Central memory CD8-positive, alpha-beta T cell (primary cell): ENCODE measurements around the gene CORO1C.

ENCODE experiments used
- ATAC-seq: fragments of 150-1000 bp; cut with Tn5 transposase; replicated peaks from 2 replicates; pipeline ENCODE4 v1.10.0; 2022; ENCODE audit warnings: mild to moderate bottlenecking, moderate FRiP score, moderate number of reproducible peaks; ENCODE audit not compliant: poor library complexity, severe bottlenecking; ENCODE audit errors: extremely low read depth
- DNase-seq, 2 donors: peaks; one replicate each; pipeline ENCODE4 v3.0.0; 2021; ENCODE audit warnings: low spot score in 2 of 2
- H3K27ac Mint-ChIP-seq: one replicate; pipeline ENCODE4 v1.8.0; 2022; ENCODE audit warnings: low read depth, mild to moderate bottlenecking, moderate library complexity, mixed read lengths
- H3K27me3 Mint-ChIP-seq: one replicate; pipeline ENCODE4 v1.8.0; 2022; ENCODE audit warnings: mixed read lengths
- H3K36me3 Mint-ChIP-seq: one replicate; pipeline ENCODE4 v1.8.0; 2022; ENCODE audit warnings: mild to moderate bottlenecking, moderate library complexity, mixed read lengths; ENCODE audit not compliant: insufficient read depth
- H3K4me1 Mint-ChIP-seq: one replicate; pipeline ENCODE4 v1.8.0; 2022; ENCODE audit warnings: mixed read lengths
- H3K4me3 Mint-ChIP-seq: one replicate; pipeline ENCODE4 v1.8.0; 2022; ENCODE audit warnings: mild to moderate bottlenecking, moderate library complexity, mixed read lengths
- H3K9me3 Mint-ChIP-seq: one replicate; pipeline ENCODE4 v1.8.0; 2022; ENCODE audit warnings: mixed read lengths

The CORO1C gene

DNA sequence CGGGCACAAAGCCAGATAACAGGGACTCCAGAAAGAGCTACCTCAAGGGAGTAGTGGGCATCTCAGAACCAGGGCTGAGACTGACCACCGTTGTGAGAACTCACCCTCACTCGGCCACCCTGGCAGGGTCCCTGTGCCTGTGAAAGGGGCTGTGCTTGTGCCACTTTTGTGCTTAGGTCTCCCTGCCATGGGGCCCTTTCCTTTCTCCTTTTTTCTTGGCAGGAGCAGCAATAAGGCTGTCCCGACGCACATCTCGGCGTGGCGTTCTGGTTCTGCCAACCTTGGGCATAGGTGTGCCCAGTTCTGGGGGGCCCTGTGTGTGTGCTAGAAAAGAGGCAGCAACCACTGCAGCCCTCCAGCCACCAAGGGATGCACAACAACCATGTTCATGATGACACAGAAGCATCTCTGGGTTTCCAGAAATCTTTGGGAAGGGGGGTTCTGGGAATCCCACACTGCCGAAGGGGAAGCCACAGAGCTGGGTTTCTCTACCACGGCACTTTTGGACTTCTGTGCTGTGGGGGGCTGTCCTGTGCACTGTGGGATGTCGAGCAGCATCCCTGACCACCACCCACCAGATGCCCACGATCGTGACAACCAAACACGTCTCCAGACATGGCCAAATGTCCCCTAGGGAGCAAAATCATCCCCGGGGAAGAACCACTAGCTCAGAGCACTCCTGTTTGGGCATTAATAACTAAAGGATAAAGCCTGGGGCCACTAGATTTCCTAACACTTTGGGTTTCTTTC, 120.3 kb downstream of the CORO1C start:
- peaks cover 4% of the 10 kb centered on the region for H3K36me3 Mint-ChIP-seq
- ATAC-seq (no peak), DNase-seq (no peak)
- H3K4me1 Mint-ChIP-seq = peaks cover 12% of the 10 kb centered on the region
- no peaks in the 10 kb centered on the region for H3K27me3 Mint-ChIP-seq
- no peaks in the 10 kb centered on the region for H3K9me3 Mint-ChIP-seq
- H3K27ac Mint-ChIP-seq = no peak overlapping the region
- H3K4me3 Mint-ChIP-seq = no peak overlapping the region

DNA sequence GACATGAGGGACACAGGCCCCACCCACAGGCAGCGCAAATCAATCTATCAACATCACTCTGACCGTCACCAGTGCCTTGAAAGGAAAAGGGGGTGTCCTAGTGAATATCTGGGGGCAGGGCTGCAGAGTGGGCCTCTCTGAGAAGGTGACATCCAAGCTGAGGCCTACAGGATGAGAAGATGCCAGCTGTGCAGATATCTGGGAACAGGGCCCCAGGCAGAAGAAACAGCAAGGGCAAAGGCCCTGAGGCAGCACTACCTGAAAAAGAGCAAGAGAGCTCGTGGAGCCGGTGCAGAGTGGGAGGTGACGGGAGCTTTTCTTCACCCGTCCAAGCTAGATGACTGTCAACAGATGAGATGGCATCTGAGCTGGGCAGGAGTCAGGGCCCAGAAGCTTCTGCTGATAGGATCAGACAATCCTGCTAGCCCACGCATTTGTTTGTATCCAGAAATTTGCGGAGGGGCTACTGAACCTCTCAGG, 120.9 kb downstream of the CORO1C start:
- no peak for ATAC-seq
- H3K9me3 Mint-ChIP-seq = no peaks in the 10 kb centered on the region
- H3K4me1 Mint-ChIP-seq = peaks cover 12% of the 10 kb centered on the region
- DNase-seq = no peak
- H3K4me3 Mint-ChIP-seq = no peak overlapping the region
- peak overlapping the region; percentile 55 for H3K27ac Mint-ChIP-seq
- peaks cover 7% of the 10 kb centered on the region for H3K36me3 Mint-ChIP-seq
- H3K27me3 Mint-ChIP-seq = no peaks in the 10 kb centered on the region

- Mint-ChIP-seq H3K27ac (peak overlapping the region; percentile 55), H3K4me1 (peaks cover 12% of the 10 kb centered on the region), H3K36me3 (peaks cover 7% of the 10 kb centered on the region), H3K4me3 (no peak overlapping the region), H3K27me3 (no peaks in the 10 kb centered on the region), H3K9me3 (no peaks in the 10 kb centered on the region)
- ATAC-seq = no peak
- DNase-seq = no peak
These were observed 121.6 kb downstream of the CORO1C start for GRCh38 chr12:108609537-108610335.

DNA sequence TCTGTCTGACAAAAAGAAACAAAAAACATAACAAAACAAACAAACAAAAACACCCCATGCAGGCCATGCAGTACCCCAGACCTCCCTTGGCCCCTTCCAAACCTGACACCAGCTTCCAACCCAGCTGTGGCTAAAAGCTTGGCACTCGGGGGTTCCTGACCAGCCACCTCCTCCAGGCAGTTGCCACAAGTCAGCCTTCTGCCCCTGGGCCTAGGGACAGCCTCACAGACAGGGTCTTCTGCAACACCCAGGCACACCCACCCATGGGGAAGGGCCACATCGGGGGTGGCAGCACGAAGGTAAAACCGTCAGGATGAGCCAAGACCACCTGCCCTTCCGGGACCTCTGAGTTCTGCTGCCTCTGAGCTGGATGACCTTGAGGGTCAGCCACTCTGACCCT, 122.7 kb downstream of the CORO1C start:
- H3K4me1 Mint-ChIP-seq = peaks cover 5% of the 10 kb centered on the region
- no peak for DNase-seq
- no peaks in the 10 kb centered on the region for H3K9me3 Mint-ChIP-seq
- peaks cover 5% of the 10 kb centered on the region for H3K36me3 Mint-ChIP-seq
- H3K4me3 Mint-ChIP-seq = no peak overlapping the region
- no peak for ATAC-seq
- H3K27ac Mint-ChIP-seq = no peak overlapping the region
- H3K27me3 Mint-ChIP-seq = no peaks in the 10 kb centered on the region

- H3K27ac Mint-ChIP-seq = no peak overlapping the region
- H3K36me3 Mint-ChIP-seq = peaks cover 5% of the 10 kb centered on the region
- H3K9me3 Mint-ChIP-seq = no peaks in the 10 kb centered on the region
- no peaks in the 10 kb centered on the region for H3K27me3 Mint-ChIP-seq
- H3K4me1 Mint-ChIP-seq = peaks cover 5% of the 10 kb centered on the region
- no peak for ATAC-seq
- DNase-seq = no peak
- H3K4me3 Mint-ChIP-seq = no peak overlapping the region
These were observed 123.2 kb downstream of the CORO1C start for GRCh38 chr12:108607981-108608600.

- ATAC-seq (no peak), DNase-seq (no peak)
- no peak overlapping the region for H3K27ac Mint-ChIP-seq
- H3K4me1 Mint-ChIP-seq = no peaks in the 10 kb centered on the region
- no peaks in the 10 kb centered on the region for H3K9me3 Mint-ChIP-seq
- peaks cover 5% of the 10 kb centered on the region for H3K36me3 Mint-ChIP-seq
- H3K4me3 Mint-ChIP-seq = no peak overlapping the region
- no peaks in the 10 kb centered on the region for H3K27me3 Mint-ChIP-seq
These were observed 124.8 kb downstream of the CORO1C start for GRCh38 chr12:108606492-108606891.

DNA sequence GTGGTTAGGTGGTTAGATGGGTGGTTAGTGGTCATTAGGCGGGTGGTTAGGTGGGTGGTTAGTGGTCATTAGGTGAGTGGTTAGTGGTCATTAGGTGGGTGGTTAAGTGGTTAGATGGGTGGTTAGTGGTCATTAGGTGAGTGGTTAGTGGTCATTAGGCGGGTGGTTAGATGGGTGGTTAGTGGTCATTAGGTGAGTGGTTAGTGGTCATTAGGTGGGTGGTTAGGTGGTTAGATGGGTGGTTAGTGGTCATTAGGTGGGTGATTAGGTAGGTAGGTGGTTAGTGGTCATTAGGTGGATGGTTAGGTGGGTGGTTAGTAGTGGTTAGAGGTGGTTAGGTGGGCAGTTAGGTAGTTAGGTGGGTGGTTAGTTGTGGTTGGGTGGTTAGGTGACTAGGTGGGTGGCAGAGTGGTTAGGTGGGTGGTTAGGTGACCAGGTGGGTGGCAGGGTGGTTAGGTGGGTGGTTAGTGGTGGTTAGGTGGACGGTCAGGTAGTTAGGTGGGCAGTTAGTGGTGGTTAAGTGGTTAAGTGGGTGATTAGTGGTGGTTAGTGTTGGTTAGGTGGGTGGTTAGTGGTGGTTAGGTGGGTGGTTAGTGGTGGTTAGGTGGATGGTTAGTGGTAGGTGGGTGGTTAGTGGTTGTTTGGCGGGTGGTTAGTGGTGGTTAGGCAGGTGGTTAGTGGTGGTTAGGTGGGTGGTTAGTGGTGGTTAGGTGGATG, 125.5 kb downstream of the CORO1C start:
- H3K36me3 Mint-ChIP-seq = peaks cover 5% of the 10 kb centered on the region
- no peaks in the 10 kb centered on the region for H3K4me1 Mint-ChIP-seq
- H3K9me3 Mint-ChIP-seq = no peaks in the 10 kb centered on the region
- H3K27me3 Mint-ChIP-seq = no peaks in the 10 kb centered on the region
- DNase-seq (no peak), ATAC-seq (no peak)
- peak overlapping the region; percentile 63 for H3K27ac Mint-ChIP-seq
- no peak overlapping the region for H3K4me3 Mint-ChIP-seq

- no peaks in the 10 kb centered on the region for H3K4me1 Mint-ChIP-seq
- ATAC-seq = no peak
- H3K36me3 Mint-ChIP-seq = peaks cover 5% of the 10 kb centered on the region
- no peaks in the 10 kb centered on the region for H3K9me3 Mint-ChIP-seq
- peak overlapping the region; percentile 63 for H3K27ac Mint-ChIP-seq
- no peaks in the 10 kb centered on the region for H3K27me3 Mint-ChIP-seq
- no peak for DNase-seq
- no peak overlapping the region for H3K4me3 Mint-ChIP-seq
These were observed 126.2 kb downstream of the CORO1C start for GRCh38 chr12:108605000-108605689.

- DNase-seq = no peak
- Mint-ChIP-seq H3K9me3 (no peaks in the 10 kb centered on the region), H3K36me3 (peaks cover 5% of the 10 kb centered on the region), H3K27ac (no peak overlapping the region), H3K27me3 (no peaks in the 10 kb centered on the region), H3K4me3 (no peak overlapping the region), H3K4me1 (no peaks in the 10 kb centered on the region)
- no peak for ATAC-seq
These were observed 126.9 kb downstream of the CORO1C start for GRCh38 chr12:108604208-108604941.

- Mint-ChIP-seq H3K36me3 (peaks cover 5% of the 10 kb centered on the region), H3K4me3 (no peak overlapping the region), H3K27ac (peak overlapping the region; percentile 20), H3K9me3 (no peaks in the 10 kb centered on the region), H3K27me3 (no peaks in the 10 kb centered on the region), H3K4me1 (no peaks in the 10 kb centered on the region)
- DNase-seq = no peak
- no peak for ATAC-seq
These were observed 127.6 kb downstream of the CORO1C start for GRCh38 chr12:108603743-108604142.

- Mint-ChIP-seq H3K4me1 (no peaks in the 10 kb centered on the region), H3K36me3 (peaks cover 5% of the 10 kb centered on the region), H3K27me3 (no peaks in the 10 kb centered on the region), H3K9me3 (no peaks in the 10 kb centered on the region), H3K27ac (peak overlapping the region; percentile 20), H3K4me3 (no peak overlapping the region)
- no peak for ATAC-seq
- no peak for DNase-seq
These were observed 128.2 kb downstream of the CORO1C start for GRCh38 chr12:108602976-108603704.
